Daoy (cell line): ENCODE measurements around the gene RYR2. TPM values are rescaled to one million over a fixed set of nuclear protein-coding genes. Genes with fewer than 3 reads are reported as not detected.

Experiments used
- DNase-seq: peaks from one replicate; pipeline ENCODE4 v3.0.0-alpha.2; 2015; ENCODE audit warnings: low read depth
- total RNA-seq: library from RNA; depleted of rRNA; stranded (reverse); fragments of >200 nt; shearing (Covaris generic); gene quantifications from 2 replicates; pipeline ENCODE4 v1.2.3, GENCODE V29; 2014

Gene RYR2
- total RNA-seq, 1 experiment from 2014 or later, result 1.1 TPM

DNA sequence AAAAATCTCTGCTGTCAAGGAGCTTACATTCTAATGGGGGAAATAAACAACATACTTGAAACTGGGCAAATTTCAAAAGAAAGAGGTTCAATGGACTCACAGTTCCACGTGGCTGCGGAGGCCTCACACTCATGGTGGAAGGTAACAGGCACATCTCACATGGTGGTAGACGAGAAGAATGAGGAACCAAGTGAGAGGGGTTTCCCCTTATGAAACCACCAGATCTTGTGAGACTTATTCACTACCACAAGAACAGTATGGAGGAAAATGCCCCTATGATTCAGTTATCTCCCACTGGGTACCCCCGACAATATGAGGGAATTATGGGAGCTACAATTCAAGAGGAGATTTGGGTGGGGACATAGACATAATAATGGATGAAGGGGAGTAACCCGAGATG, 622.4 kb downstream of the RYR2 start:
- no peak for DNase-seq

DNA sequence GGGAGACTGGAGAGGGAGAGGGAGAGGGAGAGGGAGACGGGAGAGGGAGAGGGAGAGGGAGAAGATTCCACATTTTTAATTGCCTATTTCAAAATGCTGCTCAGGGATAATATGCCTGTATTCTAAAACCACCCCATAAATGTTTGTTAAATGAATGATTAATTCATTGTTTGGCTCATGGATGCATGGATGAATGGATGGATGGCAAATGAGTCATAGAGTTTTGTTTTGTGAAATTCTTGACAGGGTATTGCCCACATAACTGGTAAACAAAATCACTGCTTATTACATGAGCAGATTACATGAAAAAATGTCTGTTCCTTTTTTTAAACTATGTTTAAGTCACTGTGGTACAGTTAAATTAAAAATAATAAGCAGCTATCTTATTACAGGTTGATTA, 628.3 kb downstream of the RYR2 start:
- no peak for DNase-seq

DNA sequence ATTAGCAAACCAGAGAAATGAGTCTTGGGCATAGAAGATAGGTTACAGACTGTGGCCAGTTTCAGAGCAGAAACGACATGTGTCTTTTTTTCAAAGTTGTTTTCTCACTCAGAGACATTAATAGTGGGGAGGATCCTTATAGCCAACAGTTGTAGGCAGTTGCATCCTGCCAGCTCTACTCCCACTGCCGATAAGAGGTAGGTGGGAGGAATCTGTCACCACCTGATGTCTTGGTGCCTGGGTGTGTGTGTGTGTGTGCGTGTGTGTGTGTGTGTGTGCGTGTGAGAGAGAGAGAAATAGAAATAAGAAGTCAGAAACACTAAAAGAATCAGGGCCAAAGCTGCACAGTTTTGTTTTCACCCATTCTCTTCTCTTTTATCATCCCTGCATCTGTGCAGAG, 629.3 kb downstream of the RYR2 start:
- no peak for DNase-seq

GRCh38 chr1:237671935-237672334, 630.0 kb downstream of the RYR2 start:
- no peak for DNase-seq

DNA sequence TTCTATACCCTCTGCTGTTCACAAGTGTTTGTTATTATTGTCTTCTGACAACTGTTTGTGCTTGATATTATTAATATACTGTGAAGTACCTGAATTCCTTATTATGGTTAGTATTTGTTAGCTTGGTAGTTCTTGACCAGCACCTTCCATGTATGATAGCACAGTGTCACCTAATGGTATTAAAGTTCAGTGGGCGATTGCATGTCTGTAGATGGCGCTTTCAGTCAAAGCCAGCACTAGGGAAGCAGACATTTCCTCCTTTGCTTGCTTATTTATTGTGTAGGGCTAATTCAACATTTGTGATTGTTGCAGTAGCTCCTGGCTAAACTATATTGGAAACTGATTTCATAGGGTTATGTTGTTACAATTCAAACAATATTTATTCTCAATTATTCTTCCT, 630.8 kb downstream of the RYR2 start:
- no peak for DNase-seq

GRCh38 chr1:237673631-237674030, 631.6 kb downstream of the RYR2 start:
- no peak for DNase-seq

DNA sequence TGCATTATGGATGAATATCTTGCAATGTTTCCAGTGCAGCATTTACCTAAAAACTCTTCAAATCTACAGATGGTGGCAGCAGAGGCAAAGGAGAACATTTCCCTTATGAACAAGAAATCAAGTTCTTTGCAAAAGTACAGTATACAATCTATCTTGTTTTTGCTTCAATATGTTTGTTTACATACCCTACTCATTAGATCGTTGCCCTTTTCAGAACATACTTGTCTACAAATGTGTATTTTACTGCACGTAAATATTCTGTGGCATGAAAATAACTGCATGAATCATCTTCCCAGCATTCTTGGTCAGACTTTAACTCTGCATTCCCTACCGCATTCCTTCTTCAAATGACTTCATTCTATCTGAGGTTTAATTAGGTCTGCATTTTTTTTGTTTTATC, 636.0 kb downstream of the RYR2 start:
- DNase-seq, result peak; percentile 49

GRCh38 chr1:237679687-237680086, 637.7 kb downstream of the RYR2 start:
- no peak for DNase-seq

DNA sequence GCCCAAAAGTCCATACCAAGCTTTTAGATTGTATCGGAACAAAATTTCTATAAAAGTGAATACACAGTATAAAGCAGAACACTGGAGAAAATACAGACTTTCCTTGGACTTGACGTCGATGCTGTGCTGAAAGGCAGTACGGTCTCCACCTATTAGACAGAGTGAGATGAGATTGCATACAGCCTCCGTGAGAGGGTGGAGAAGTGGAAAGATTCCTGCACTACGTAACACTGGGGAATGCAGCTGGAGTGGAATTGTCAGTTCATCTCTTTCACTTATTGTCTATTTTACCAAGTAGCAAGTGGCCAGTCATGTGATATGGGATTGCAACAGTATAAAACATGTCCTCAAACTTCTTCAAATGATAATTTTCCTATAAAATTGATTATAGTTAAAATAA, 639.2 kb downstream of the RYR2 start:
- no peak for DNase-seq

- DNase-seq, result peak; percentile 25
These were observed 642.3 kb downstream of the RYR2 start for GRCh38 chr1:237684236-237684635.

- DNase-seq, result no peak
These were observed 643.6 kb downstream of the RYR2 start for GRCh38 chr1:237685551-237685950.

DNA sequence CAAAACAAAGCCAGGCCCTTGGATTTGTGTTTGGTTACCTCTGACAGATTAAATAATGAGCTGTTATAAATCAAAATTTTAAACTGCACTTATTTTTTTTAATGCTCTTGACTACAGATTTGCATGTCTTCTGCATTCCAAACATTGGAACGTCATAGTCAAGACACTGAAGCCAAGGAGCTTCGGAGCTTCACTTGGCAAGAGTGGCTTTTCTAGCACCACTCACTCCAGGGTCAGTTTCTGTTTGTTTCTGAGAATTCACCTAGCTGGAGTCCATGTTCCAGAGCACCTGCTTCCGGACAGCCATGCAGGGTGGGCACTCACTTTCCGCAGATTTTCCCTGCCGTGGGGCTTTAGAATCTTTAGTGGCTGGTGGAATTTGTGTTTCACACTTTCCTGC, 645.8 kb downstream of the RYR2 start:
- no peak for DNase-seq

- DNase-seq, result no peak
These were observed 648.7 kb downstream of the RYR2 start for GRCh38 chr1:237690656-237691055.

GRCh38 chr1:237692255-237692654, 650.3 kb downstream of the RYR2 start:
- no peak for DNase-seq

GRCh38 chr1:237695878-237696277, 653.9 kb downstream of the RYR2 start:
- DNase-seq, result no peak

DNA sequence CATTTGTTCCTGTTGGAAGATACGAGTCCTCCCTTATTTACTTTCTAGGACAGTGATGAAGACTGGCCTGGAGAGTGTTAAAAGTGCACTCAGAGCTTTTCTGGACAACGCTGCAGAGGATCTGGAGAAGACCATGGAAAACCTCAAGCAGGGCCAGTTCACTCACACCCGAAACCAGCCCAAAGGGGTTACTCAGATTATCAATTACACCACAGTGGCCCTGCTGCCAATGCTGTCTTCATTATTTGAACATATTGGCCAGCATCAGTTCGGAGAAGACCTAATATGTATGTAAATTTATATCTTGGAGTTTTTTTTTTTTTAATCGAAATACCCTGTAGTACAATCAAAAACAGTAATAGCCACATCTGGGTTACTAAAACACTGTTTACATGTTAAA, 658.2 kb downstream of the RYR2 start:
- DNase-seq, result no peak

DNA sequence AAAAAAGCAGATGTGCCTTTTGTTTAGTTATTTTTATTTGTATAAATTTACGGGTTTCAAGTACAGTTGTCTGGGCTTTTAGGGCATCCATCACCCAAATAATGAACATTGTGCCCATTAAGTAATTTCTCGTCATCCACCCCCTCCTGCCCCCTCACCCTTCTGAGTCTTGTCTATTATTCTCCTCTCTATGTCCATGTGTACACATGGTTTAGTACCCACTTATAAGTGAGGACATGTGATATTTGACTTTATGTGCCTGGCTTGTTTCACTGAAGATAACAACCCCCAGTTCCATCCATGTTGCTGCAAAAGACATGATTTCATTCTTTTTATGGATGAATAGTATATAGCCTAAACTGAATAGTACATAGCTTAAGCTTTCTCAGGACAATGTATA, 659.5 kb downstream of the RYR2 start:
- no peak for DNase-seq

- DNase-seq, result no peak
These were observed 660.2 kb downstream of the RYR2 start for GRCh38 chr1:237702161-237702560.

DNA sequence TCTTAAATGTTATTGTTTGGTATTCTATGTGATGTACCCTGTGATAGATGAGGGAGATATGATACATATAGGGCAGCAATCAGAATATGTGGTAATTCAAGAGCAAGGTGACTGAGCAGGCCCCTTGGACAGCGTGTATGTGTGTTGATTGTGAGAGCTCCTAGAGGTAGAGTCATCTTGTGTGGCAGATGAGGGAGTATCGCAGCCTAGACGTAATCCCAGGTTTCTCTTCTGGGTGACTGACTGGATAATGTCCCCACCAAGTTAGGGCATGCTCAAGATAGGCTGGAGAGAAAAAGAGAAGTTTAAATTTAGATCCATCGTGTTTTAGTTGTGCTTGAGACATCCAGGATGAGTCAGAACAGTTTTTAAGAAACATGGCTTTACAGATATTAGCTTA, 663.5 kb downstream of the RYR2 start:
- no peak for DNase-seq

DNA sequence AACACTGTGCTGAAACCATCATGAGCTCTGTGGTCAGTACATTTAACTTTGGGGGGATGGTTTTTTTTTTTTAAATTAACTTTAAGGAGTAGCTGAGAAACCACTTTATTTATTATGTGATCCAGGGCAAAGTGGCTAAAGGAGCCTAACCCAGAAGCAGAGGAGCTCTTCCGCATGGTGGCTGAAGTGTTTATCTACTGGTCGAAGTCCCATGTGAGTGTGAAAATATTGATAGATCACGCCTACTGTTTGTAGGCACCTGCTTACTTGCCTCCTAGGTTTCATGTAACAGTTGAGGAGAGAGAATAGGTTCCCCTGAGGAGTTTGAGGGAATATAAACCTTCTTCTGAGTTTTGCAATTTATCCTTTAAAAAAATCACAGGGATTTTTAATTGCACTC, 667.4 kb downstream of the RYR2 start:
- DNase-seq, result no peak

- no peak for DNase-seq
These were observed 669.3 kb downstream of the RYR2 start for GRCh38 chr1:237711281-237711680.

- DNase-seq, result no peak
These were observed 670.1 kb downstream of the RYR2 start for GRCh38 chr1:237712082-237712481.

DNA sequence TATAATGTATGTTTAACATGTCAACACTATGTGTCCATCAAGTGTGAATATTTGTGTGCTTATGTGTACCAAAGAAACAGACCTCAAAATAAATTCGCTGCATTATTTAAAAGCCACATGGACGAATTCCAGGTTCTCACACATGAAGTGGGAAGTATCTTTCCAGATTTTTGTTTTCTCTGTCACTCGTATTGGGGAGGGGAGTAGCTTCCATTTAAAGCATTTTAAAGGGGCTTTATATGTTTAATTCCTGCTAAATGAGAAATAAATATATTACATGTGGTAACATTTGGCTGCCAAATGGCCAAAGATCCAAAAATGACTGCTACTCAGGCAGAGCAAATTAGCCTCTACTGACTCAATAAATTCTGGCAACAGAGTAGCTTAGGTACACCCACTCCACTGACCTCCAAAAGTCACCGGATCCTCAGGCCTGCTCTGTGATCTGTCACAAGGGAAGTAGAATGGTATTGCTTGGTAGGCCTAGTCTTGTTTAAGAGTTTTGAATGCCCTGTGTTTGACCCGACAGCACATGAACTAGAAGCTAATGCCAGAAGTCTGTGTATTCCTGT, 670.7 kb downstream of the RYR2 start:
- no peak for DNase-seq

DNA sequence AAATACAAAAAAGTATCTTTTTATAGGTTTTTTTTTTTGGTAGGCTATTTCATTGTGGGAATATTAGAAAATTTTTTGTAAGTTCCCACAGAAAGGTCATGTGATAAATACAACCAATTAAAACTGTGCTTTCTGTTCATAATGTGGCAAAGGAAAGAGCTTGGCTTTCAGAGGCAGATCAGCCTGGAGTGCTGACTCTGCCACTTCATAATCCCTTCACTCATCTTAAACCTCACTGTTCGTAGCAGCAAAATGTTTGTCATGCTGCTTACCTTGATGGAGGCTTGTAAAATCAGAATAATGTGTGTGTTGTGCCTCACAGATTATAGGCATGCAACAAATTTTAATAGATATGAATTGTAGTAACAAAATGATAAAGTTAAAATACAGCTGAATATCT, 671.9 kb downstream of the RYR2 start:
- peak; percentile 17 for DNase-seq

- DNase-seq, result no peak
These were observed 675.1 kb downstream of the RYR2 start for GRCh38 chr1:237717106-237717505.
